H1 (cell line): ENCODE measurements around the gene ATP2A3. TPM values are rescaled to one million over a fixed set of nuclear protein-coding genes. Genes with fewer than 3 reads are reported as not detected.

Experiments
- CTCF ChIA-PET: fragments of 300-600 bp; sonication (Branson Sonifier 250); formaldehyde crosslinking; loops from one replicate; lab custom pipeline; 2021; ENCODE audit not compliant: partially characterized antibody; lab: Charles Lee
- POLR2A ChIA-PET: fragments of 300-600 bp; sonication (Branson Sonifier 250); formaldehyde crosslinking; loops from one replicate; lab custom pipeline; 2021; ENCODE audit warnings: inconsistent platforms; ENCODE audit not compliant: partially characterized antibody; lab: Charles Lee
- DNase-seq, 2 experiments: peaks; one replicate each; pipeline versions ENCODE4 v3.0.0 to v3.0.0-alpha.2; 2010 to 2022; ENCODE audit warnings: low spot score in 2 of 2, low read depth in 1 of 2, mixed read lengths in 1 of 2
- FAIRE-seq: peaks from 2 replicates; lab custom pipeline; 2011; peaks lifted over from hg19 to GRCh38; lab: Jason Lieb, UNC
- H2AFZ ChIP-seq: 2 replicates; pipeline ENCODE4 v1.8.1; 2012; ENCODE audit warnings: low read length, inconsistent platforms
- H2AK5ac ChIP-seq: 2 replicates; pipeline ENCODE4 v1.6.1; 2013; ENCODE audit warnings: low read depth, low read length
- H2BK120ac ChIP-seq: replicated peaks from 2 replicates; pipeline ENCODE3; 2013; ENCODE audit warnings: low read depth, low read length, inconsistent platforms
- H2BK12ac ChIP-seq: 2 replicates; pipeline ENCODE4 v1.6.1; 2013; ENCODE audit warnings: low read depth, low read length
- H2BK15ac ChIP-seq: 2 replicates; pipeline ENCODE4 v1.6.1; 2013; ENCODE audit warnings: low read length
- H2BK20ac ChIP-seq: 2 replicates; pipeline ENCODE4 v1.6.1; 2013; ENCODE audit warnings: low read length
- H2BK5ac ChIP-seq: 2 replicates; pipeline ENCODE4 v1.6.1; 2013; ENCODE audit warnings: low read depth, low read length
- H3K14ac ChIP-seq: 2 replicates; pipeline ENCODE4 v1.6.1; 2013; ENCODE audit warnings: inconsistent platforms; ENCODE audit not compliant: insufficient read length
- H3K18ac ChIP-seq: 2 replicates; pipeline ENCODE4 v1.6.1; 2013; ENCODE audit warnings: low read length; ENCODE audit errors: extremely low read depth
- H3K23ac ChIP-seq: 2 replicates; pipeline ENCODE4 v1.6.1; 2013; ENCODE audit warnings: inconsistent platforms; ENCODE audit not compliant: insufficient read length
- H3K23me2 ChIP-seq: 2 replicates; pipeline ENCODE4 v1.6.1; 2013; ENCODE audit warnings: low read depth, low read length
- H3K27ac ChIP-seq: 2 replicates; pipeline ENCODE4 v1.6.1; 2011; ENCODE audit warnings: low read depth, low read length, inconsistent platforms
- H3K27me3 ChIP-seq, 4 experiments: replicated peaks in 1 of 4; 1 replicate in 1 of 4; 2 replicates in 3 of 4; pipeline versions ENCODE4 v1.6.1 to v1.8.1; 2011 to 2013; ENCODE audit warnings: low read length in 3 of 4, mild to moderate bottlenecking in 3 of 4, inconsistent platforms in 2 of 4, mixed read lengths in 2 of 4, moderate library complexity in 1 of 4; ENCODE audit not compliant: control insufficient read depth in 3 of 4, insufficient read depth in 3 of 4; ENCODE audit errors: extremely low read depth in 1 of 4
- H3K36me3 ChIP-seq, 4 experiments: 2 replicates each; pipeline versions ENCODE4 v1.6.1 to v1.8.1; 2011 to 2013; ENCODE audit warnings: mild to moderate bottlenecking in 4 of 4, low read length in 3 of 4, moderate library complexity in 2 of 4, control low read depth in 1 of 4, inconsistent platforms in 1 of 4; ENCODE audit not compliant: insufficient read depth in 4 of 4, control insufficient read depth in 2 of 4
- H3K4ac ChIP-seq: replicated peaks from 2 replicates; pipeline ENCODE3; 2013; ENCODE audit warnings: low read length, low read depth, mixed read lengths, inconsistent platforms; ENCODE audit not compliant: insufficient read length
- H3K4me1 ChIP-seq, 4 experiments: replicated peaks in 1 of 4; 1 replicate in 1 of 4; 2 replicates in 3 of 4; pipeline versions ENCODE4 v1.6.1 to v1.8.1; 2011 to 2013; ENCODE audit warnings: low read length in 3 of 4, inconsistent platforms in 2 of 4, mixed read lengths in 1 of 4; ENCODE audit not compliant: insufficient read depth in 4 of 4, control insufficient read depth in 3 of 4
- H3K4me2 ChIP-seq, 2 experiments: 2 replicates each; pipeline versions ENCODE4 v1.6.1 to v1.8.1; 2011 to 2013; ENCODE audit warnings: low read depth in 2 of 2, low read length in 2 of 2, control low read depth in 1 of 2, inconsistent platforms in 1 of 2, mild to moderate bottlenecking in 1 of 2; ENCODE audit not compliant: insufficient read depth in 1 of 2
- H3K4me3 ChIP-seq, 4 experiments: fragments of 200-600, 300-600 bp in 1 of 4; sonication (generic), shearing (Covaris generic), sonication (Bioruptor Twin) in 1 of 4; 2 replicates each; pipeline versions ENCODE4 v1.5.1 to v1.8.1; 2011 to 2016; ENCODE audit warnings: low read length in 4 of 4, low read depth in 3 of 4, control low read depth in 2 of 4, inconsistent platforms in 2 of 4, mild to moderate bottlenecking in 2 of 4, mixed read lengths in 1 of 4, moderate library complexity in 1 of 4; ENCODE audit not compliant: insufficient read depth in 2 of 4; ENCODE audit errors: extremely low read depth in 1 of 4
- H3K56ac ChIP-seq: replicated peaks from 2 replicates; pipeline ENCODE3; 2013; ENCODE audit warnings: low read depth, mild to moderate bottlenecking, mixed read lengths, low read length, inconsistent platforms; ENCODE audit not compliant: insufficient read length
- H3K79me1 ChIP-seq: 2 replicates; pipeline ENCODE4 v1.6.1; 2013; ENCODE audit warnings: low read depth, low read length, control low read depth
- H3K79me2 ChIP-seq, 2 experiments: 2 replicates each; pipeline versions ENCODE4 v1.6.1 to v1.8.1; 2012 to 2013; ENCODE audit warnings: low read length in 2 of 2, mild to moderate bottlenecking in 2 of 2, inconsistent platforms in 1 of 2; ENCODE audit not compliant: insufficient read depth in 2 of 2, control insufficient read depth in 1 of 2
- H3K9ac ChIP-seq, 4 experiments: replicated peaks in 1 of 4; 1 replicate in 1 of 4; 2 replicates in 3 of 4; pipeline versions ENCODE4 v1.6.1 to v1.8.1; 2011 to 2013; ENCODE audit warnings: low read depth in 3 of 4, low read length in 3 of 4, control low read depth in 2 of 4, mild to moderate bottlenecking in 2 of 4, moderate library complexity in 2 of 4, inconsistent platforms in 1 of 4; ENCODE audit errors: extremely low read depth in 1 of 4
- H3K9me3 ChIP-seq, 2 experiments: 2 replicates each; pipeline versions ENCODE4 v1.6.1 to v1.8.1; 2012 to 2013; ENCODE audit warnings: mild to moderate bottlenecking in 2 of 2, moderate library complexity in 2 of 2, control low read depth in 1 of 2, inconsistent platforms in 1 of 2, low read depth in 1 of 2, low read length in 1 of 2, mixed read lengths in 1 of 2; ENCODE audit not compliant: insufficient read depth in 2 of 2
- H4K20me1 ChIP-seq, 2 experiments: replicated peaks in 1 of 2; 2 replicates each; pipeline versions ENCODE3 to v1.8.1; 2011 to 2013; ENCODE audit warnings: inconsistent platforms in 2 of 2, low read length in 2 of 2, mild to moderate bottlenecking in 1 of 2; ENCODE audit not compliant: insufficient read depth in 2 of 2, control insufficient read depth in 1 of 2
- H4K5ac ChIP-seq: 2 replicates; pipeline ENCODE4 v1.6.1; 2013; ENCODE audit warnings: low read length, low read depth, mixed read lengths, inconsistent platforms; ENCODE audit not compliant: insufficient read length
- H4K8ac ChIP-seq: 2 replicates; pipeline ENCODE4 v1.8.0; 2013; ENCODE audit warnings: mild to moderate bottlenecking, moderate library complexity, low read length, inconsistent platforms; ENCODE audit not compliant: insufficient read depth; ENCODE audit errors: extremely low read depth
- H4K91ac ChIP-seq: replicated peaks from 2 replicates; pipeline ENCODE3; 2013; ENCODE audit warnings: low read length, mixed read lengths, inconsistent platforms; ENCODE audit not compliant: insufficient read length
- BCL11A ChIP-seq, 2 experiments: IDR thresholded peaks; one replicate each; pipeline ENCODE4 v1.6.1; 2011; ENCODE audit warnings: low read depth in 2 of 2, low read length in 2 of 2, mild to moderate bottlenecking in 2 of 2
- BRCA1 ChIP-seq: IDR thresholded peaks from 2 replicates; pipeline ENCODE4 v1.6.1; 2012; ENCODE audit warnings: low read depth, low read length, improper control_type of control experiment
- NANOG ChIP-seq: IDR thresholded peaks from 2 replicates; pipeline ENCODE4 v1.6.1; 2011; ENCODE audit warnings: low read length, low read depth, mild to moderate bottlenecking, inconsistent platforms; ENCODE audit not compliant: insufficient read depth, poor library complexity, severe bottlenecking
- SAP30 ChIP-seq: fragments of 300-600 bp; sonication (generic); IDR thresholded peaks from 2 replicates; pipeline ENCODE4 v1.7.1; 2012; ENCODE audit warnings: low read length, moderate library complexity, mild to moderate bottlenecking, inconsistent platforms; ENCODE audit not compliant: insufficient read depth, insufficient replicate concordance
- TBP ChIP-seq: IDR thresholded peaks from 2 replicates; pipeline ENCODE4 v1.6.1; 2011; ENCODE audit warnings: low read depth, low read length, improper control_type of control experiment
- WGBS, 2 experiments: shearing (Covaris generic) in 1 of 2; methylation state at CpG; one replicate each; pipeline versions ENCODE4 v1.1.6 to v1.1.7; 2013 to 2015; ENCODE audit warnings: low lambda C conversion rate in 2 of 2, mixed read lengths in 2 of 2, inconsistent platforms in 1 of 2, low coverage in 1 of 2, missing lambda C conversion rate in 1 of 2; ENCODE audit not compliant: insufficient replicate concordance in 2 of 2, insufficient coverage in 1 of 2, insufficient read length in 1 of 2; ENCODE audit errors: extremely low coverage in 1 of 2, missing lambda C conversion rate in 1 of 2; 5-methylcytosine and 5-hydroxymethylcytosine counted together
- polyA plus RNA-seq, 7 experiments: library from polyadenylated mRNA; depleted of rRNA in 3 of 7; stranded (reverse) in 5 of 7; unstranded in 2 of 7; fragments of >200 nt in 5 of 7; fragments of 200-250 nt in 2 of 7; gene quantifications; 1 replicate in 5 of 7; 2 replicates in 1 of 7; 4 replicates in 1 of 7; pipeline versions ENCODE4 v1.2.1 to v1.2.3, GENCODE V29; 2011 to 2013; ENCODE audit warnings: missing spikeins in 2 of 7, mixed read lengths in 2 of 7
- total RNA-seq: library from RNA; stranded (reverse); fragmentation: NEBNext Ultra II Directional; extraction: Animal tissue kit (Norgen Biotek cat#: 25700); gene quantifications from 2 replicates; pipeline ENCODE4 v1.2.1, GENCODE V29; 2021
- TF ChIP-seq, protein P1 (sequence below): IDR thresholded peaks from 2 replicates; pipeline ENCODE4 v1.6.1; 2011; ENCODE audit warnings: low read length, improper control_type of control experiment

ATP2A3 gene
- total and polyA plus RNA-seq, 2 of the 8 experiments (the other 6 are each of a cell fraction or from before 2014, with no cell fraction given), result 18.4 to 32.5 TPM

- H2BK12ac ChIP-seq, result no peak overlapping the region
- no peak overlapping the region for H3K14ac ChIP-seq
- H3K18ac ChIP-seq, result no peak overlapping the region
- POLR2A ChIA-PET, result interaction anchor here (1.4 kb wide), 2 partner anchors 24 to 83 kb away, joined by 4 to 5 read pairs; no protein-coding TSS in a partner anchor
- no peak overlapping the region for H3K23ac ChIP-seq
- no peak overlapping the region for H2BK120ac ChIP-seq
- no peak overlapping the region for H3K4me2 ChIP-seq
- no peak overlapping the region for H2BK5ac ChIP-seq
- H3K4me1 ChIP-seq, result peaks cover 0 to 3% (median 0%) of the 10 kb centered on the region in 4 experiments; a peak in 3 of 7 replicates
- H3K27me3 ChIP-seq, result no peaks in the 10 kb centered on the region
- 86% methylated on average over 18 of the region's 18 CpGs; no CpG with 5 or more reads in 1 of the 2 experiments for WGBS, 2 experiments
- H4K8ac ChIP-seq, result no peak overlapping the region
- no peak overlapping the region for H3K27ac ChIP-seq
- DNase-seq, result no peak
- no peak overlapping the region for H3K4me3 ChIP-seq
- H2BK15ac ChIP-seq, result no peak overlapping the region
- CTCF ChIA-PET, result interaction anchor here (0.7 to 4.7 kb wide), 5 partner anchors 10 to 81 kb away, joined by 3 to 42 read pairs (median 10); no protein-coding TSS in a partner anchor
- H4K20me1 ChIP-seq, result no peaks in the 10 kb centered on the region
- no peak overlapping the region for H2BK20ac ChIP-seq
- no peaks in the 10 kb centered on the region for H3K23me2 ChIP-seq
- TF ChIP-seq SAP30 (no peak), NANOG (no peak), BCL11A (IDR thresholded peaks at IDR 0.05; ENCODE audit: low read depth in 2 of 2, low read length in 2 of 2) (no peak), TBP (no peak), BRCA1 (no peak)
- TF ChIP-seq, protein P1, sequence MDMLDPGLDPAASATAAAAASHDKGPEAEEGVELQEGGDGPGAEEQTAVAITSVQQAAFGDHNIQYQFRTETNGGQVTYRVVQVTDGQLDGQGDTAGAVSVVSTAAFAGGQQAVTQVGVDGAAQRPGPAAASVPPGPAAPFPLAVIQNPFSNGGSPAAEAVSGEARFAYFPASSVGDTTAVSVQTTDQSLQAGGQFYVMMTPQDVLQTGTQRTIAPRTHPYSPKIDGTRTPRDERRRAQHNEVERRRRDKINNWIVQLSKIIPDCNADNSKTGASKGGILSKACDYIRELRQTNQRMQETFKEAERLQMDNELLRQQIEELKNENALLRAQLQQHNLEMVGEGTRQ, result no peak
- TF ChIP-seq, all 59 proteins: peak for 0
- FAIRE-seq, result no peak
- H3K79me2 ChIP-seq, result no peaks in the 10 kb centered on the region
- no peak overlapping the region for H4K91ac ChIP-seq
- no peak overlapping the region for H2AFZ ChIP-seq
- H3K9ac ChIP-seq, result no peak overlapping the region
- no peak overlapping the region for H4K5ac ChIP-seq
- H2AK5ac ChIP-seq, result no peak overlapping the region
- H3K4ac ChIP-seq, result no peak overlapping the region
- no peaks in the 10 kb centered on the region for H3K9me3 ChIP-seq
- no peaks in the 10 kb centered on the region for H3K79me1 ChIP-seq
- no peak overlapping the region for H3K56ac ChIP-seq
- H3K36me3 ChIP-seq, result no peaks in the 10 kb centered on the region
Observed at GRCh38 chr17:3923466-3924190, 40.6 kb downstream of the ATP2A3 start.
